OCI-LY7 (cell line): ENCODE results near the gene C11orf97. TPM values are rescaled to one million over a fixed set of nuclear protein-coding genes. Genes with fewer than 3 reads are reported as not detected.

Experiments
- BruUV-seq: library from RNA; stranded (reverse); fragments of 400-500 nt; replicated peaks from 2 replicates; lab custom pipeline; 2021; lab: Mats Ljungman, UMichigan
- CTCF ChIA-PET: fragments of 300-600 bp; sonication (Branson Sonifier 250); formaldehyde crosslinking; loops from one replicate; lab custom pipeline; 2022; ENCODE audit warnings: antibody characterized with exemption; ENCODE audit not compliant: unreplicated experiment; lab: Charles Lee
- POLR2A ChIA-PET: fragments of 300-600 bp; sonication (Branson Sonifier 250); formaldehyde crosslinking; loops from one replicate; lab custom pipeline; 2022; ENCODE audit warnings: antibody characterized with exemption; lab: Charles Lee
- DNase-seq: peaks from one replicate; pipeline ENCODE4 v3.0.0-alpha.2; 2015; ENCODE audit warnings: low spot score
- H2AFZ ChIP-seq: fragments of 200-600 bp; sonication (generic), shearing (Covaris generic); 2 replicates; pipeline ENCODE4 v1.6.1; 2014; ENCODE audit warnings: mild to moderate bottlenecking, antibody characterized with exemption, low read length, moderate library complexity
- H3K27ac ChIP-seq: fragments of 200-600 bp; sonication (generic); 2 replicates; pipeline ENCODE4 v1.5.1; 2014; ENCODE audit warnings: mixed run types, low read depth, mild to moderate bottlenecking, moderate library complexity, low read length, inconsistent platforms; ENCODE audit not compliant: poor library complexity, severe bottlenecking
- H3K36me3 ChIP-seq: fragments of 200-600 bp; sonication (generic); 2 replicates; pipeline ENCODE4 v1.6.1; 2014; ENCODE audit warnings: mild to moderate bottlenecking, antibody characterized with exemption, low read length, moderate library complexity, mixed read lengths; ENCODE audit not compliant: insufficient read depth
- H3K4me1 ChIP-seq: fragments of 200-600 bp; sonication (generic); 2 replicates; pipeline ENCODE4 v1.5.1; 2014; ENCODE audit warnings: mild to moderate bottlenecking, low read length; ENCODE audit not compliant: insufficient read depth, poor library complexity, severe bottlenecking
- H3K4me2 ChIP-seq: fragments of 200-600 bp; sonication (generic); 2 replicates; pipeline ENCODE4 v1.6.1; 2014; ENCODE audit warnings: mild to moderate bottlenecking, low read length
- H3K4me3 ChIP-seq: fragments of 200-600 bp; sonication (generic); 2 replicates; pipeline ENCODE4 v1.5.1; 2014; ENCODE audit warnings: mild to moderate bottlenecking, low read depth, low read length; ENCODE audit not compliant: poor library complexity, severe bottlenecking
- H3K79me2 ChIP-seq: fragments of 200-600 bp; sonication (generic); 2 replicates; pipeline ENCODE4 v1.6.1; 2016; ENCODE audit warnings: low read depth, mild to moderate bottlenecking, low read length, moderate library complexity, mixed read lengths; ENCODE audit not compliant: insufficient read depth
- H3K9me2 ChIP-seq: fragments of 200-600 bp; sonication (generic); 2 replicates; pipeline ENCODE4 v1.6.1; 2016; ENCODE audit warnings: mild to moderate bottlenecking, low read length, mixed read lengths; ENCODE audit not compliant: insufficient read depth
- H3K9me3 ChIP-seq: fragments of 200-600 bp; sonication (generic); 2 replicates; pipeline ENCODE4 v1.6.1; 2014; ENCODE audit warnings: mild to moderate bottlenecking, mixed run types, low read length, mixed read lengths
- H4K20me1 ChIP-seq: fragments of 200-600 bp; sonication (generic); 2 replicates; pipeline ENCODE4 v1.6.1; 2014; ENCODE audit warnings: mild to moderate bottlenecking, antibody characterized with exemption, low read length, moderate library complexity, mixed read lengths; ENCODE audit not compliant: insufficient read depth
- CTCF ChIP-seq: fragments of 200-600 bp; sonication (generic); conservative IDR thresholded peaks from 2 replicates; pipeline ENCODE4 v1.5.1; 2014; ENCODE audit warnings: mild to moderate bottlenecking, antibody characterized with exemption, low read length, moderate library complexity, mixed read lengths
- EZH2phosphoT487 ChIP-seq: fragments of 200-600 bp; sonication (generic); IDR thresholded peaks from 2 replicates; pipeline ENCODE4 v1.6.1; 2018; ENCODE audit warnings: low read depth, borderline replicate concordance, mild to moderate bottlenecking, mixed run types, antibody characterized with exemption, low read length, moderate library complexity, mixed read lengths
- intact Hi-C: fragments of 100-400 bp; cut with micrococcal nuclease; formaldehyde crosslinking; loops from one replicate; pipeline ENCODE4 v1.10.0; 2022; ENCODE audit not compliant: unreplicated experiment
- total RNA-seq, 2 experiments: library from RNA; depleted of rRNA in 1 of 2; stranded (reverse); fragments of >200 nt in 1 of 2; shearing (Covaris generic) in 1 of 2; gene quantifications; 2 replicates each; pipeline ENCODE4 v1.2.3, GENCODE V29; 2014 to 2022

The C11orf97 gene
- total RNA-seq, 2 experiments from 2014 or later: not detected

- intact Hi-C loops: no loop called here
- H3K4me1 ChIP-seq: no peaks in the 10 kb centered on the region
- H3K9me2 ChIP-seq: no peaks in the 10 kb centered on the region
- H3K36me3 ChIP-seq: no peaks in the 10 kb centered on the region
- no peak for TF ChIP-seq EZH2phosphoT487
- TF ChIP-seq CTCF: no peak
- no peaks in the 10 kb centered on the region for H3K9me3 ChIP-seq
- H3K79me2 ChIP-seq: no peaks in the 10 kb centered on the region
- no peak overlapping the region for H3K27ac ChIP-seq
- ChIA-PET CTCF (interaction anchor here (0.8 kb wide), 1 partner anchor 86 kb away, joined by 3 read pairs; no protein-coding TSS in a partner anchor), POLR2A (interaction anchor here (0.7 to 2.0 kb wide), 4 partner anchors 8 to 87 kb away, joined by 3 to 7 read pairs (median 4); no protein-coding TSS in a partner anchor)
- DNase-seq: no peak
- H2AFZ ChIP-seq: no peak overlapping the region
- no peaks in the 10 kb centered on the region for H4K20me1 ChIP-seq
- BruUV-seq: no TSS peak
- no peak overlapping the region for H3K4me3 ChIP-seq
- H3K4me2 ChIP-seq: no peak overlapping the region
Observed at GRCh38 chr11:94516725-94517124, 4.5 kb downstream of the C11orf97 start.

DNA sequence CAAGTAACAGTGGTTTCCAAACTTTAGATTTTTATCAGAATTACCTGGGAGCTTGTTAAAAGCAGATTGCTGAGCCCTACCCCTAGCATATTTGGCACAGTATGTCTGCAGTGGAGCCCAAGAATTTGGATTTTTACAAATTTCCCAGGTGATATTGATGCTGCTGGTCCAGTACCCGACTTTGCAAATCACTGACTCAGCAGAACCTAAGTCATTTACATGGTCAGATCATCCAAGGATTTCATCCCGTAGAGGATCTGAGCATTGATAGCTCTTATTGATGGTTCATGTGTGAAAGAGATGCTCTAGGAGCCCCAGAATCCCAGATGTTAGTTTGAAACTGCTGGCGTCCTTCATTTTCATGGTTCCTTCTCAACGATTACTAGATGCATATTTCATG, 6.0 kb downstream of the C11orf97 start:
- ChIA-PET CTCF (no interaction called here), POLR2A (no interaction called here)
- Histone ChIP-seq H2AFZ (no peak overlapping the region), H3K9me2 (no peaks in the 10 kb centered on the region), H3K79me2 (no peaks in the 10 kb centered on the region), H3K4me2 (no peak overlapping the region), H4K20me1 (no peaks in the 10 kb centered on the region), H3K36me3 (no peaks in the 10 kb centered on the region), H3K27ac (no peak overlapping the region), H3K4me3 (no peak overlapping the region), H3K4me1 (no peaks in the 10 kb centered on the region), H3K9me3 (no peaks in the 10 kb centered on the region)
- intact Hi-C loops: no loop called here
- TF ChIP-seq EZH2phosphoT487: no peak
- TF ChIP-seq CTCF: no peak
- no peak for DNase-seq
- BruUV-seq: no TSS peak

GRCh38 chr11:94519478-94520084, 7.3 kb downstream of the C11orf97 start:
- Histone ChIP-seq H2AFZ (no peak overlapping the region), H3K9me3 (no peaks in the 10 kb centered on the region), H3K36me3 (no peaks in the 10 kb centered on the region), H3K27ac (no peak overlapping the region), H3K79me2 (no peaks in the 10 kb centered on the region), H3K4me2 (no peak overlapping the region), H4K20me1 (no peaks in the 10 kb centered on the region), H3K9me2 (no peaks in the 10 kb centered on the region), H3K4me3 (no peak overlapping the region), H3K4me1 (no peaks in the 10 kb centered on the region)
- CTCF ChIA-PET: interaction anchor here (1.0 to 1.1 kb wide), 2 partner anchors 76 to 77 kb away, joined by 3 read pairs; no protein-coding TSS in a partner anchor
- POLR2A ChIA-PET: interaction anchor here (1.7 kb wide), 1 partner anchor 77 kb away, joined by 3 read pairs; no protein-coding TSS in a partner anchor
- TF ChIP-seq EZH2phosphoT487 (no peak), CTCF (peak; percentile 94)
- intact Hi-C loops: loop anchor here (1.0 to 2.0 kb wide), 3 partner anchors 79 to 377 kb away; no protein-coding TSS in a partner anchor
- BruUV-seq: no TSS peak
- peak; percentile 56 for DNase-seq
